HEK293 (cell line): Measurements from ENCODE around the gene APEX1.
"Not testable (repeated sequence)": the region's sequence is repeated elsewhere in the genome, so short reads cannot be mapped to it uniquely, and the experiment has no call there.

Source experiments
- CTCF ChIA-PET: fragments of 350-600 bp; formaldehyde crosslinking; extraction: SDS; loops from one replicate; lab custom pipeline; 2021; ENCODE audit warnings: antibody characterized with exemption; lab: Yijun Ruan, JAX
- POLR2A ChIA-PET: fragments of 300-600 bp; formaldehyde crosslinking; extraction: SDS; loops from one replicate; lab custom pipeline; 2020; ENCODE audit warnings: antibody characterized with exemption, inconsistent platforms; lab: Yijun Ruan, JAX
- H3K27ac ChIP-seq: fragments of 200-500 bp; sonication (Bioruptor generic); 2 replicates; pipeline ENCODE4 v1.5.1; 2014; ENCODE audit warnings: low read depth, low read length, control low read depth, inconsistent platforms; ENCODE audit errors: extremely low read depth
- H3K36me3 ChIP-seq, 2 experiments: fragments of 200-500 bp in 1 of 2; sonication (Bioruptor generic) in 1 of 2; 1 replicate in 1 of 2; 2 replicates in 1 of 2; pipeline ENCODE4 v1.5.1; 2014 to 2017; ENCODE audit warnings: inconsistent platforms in 2 of 2, low read length in 2 of 2; ENCODE audit not compliant: control insufficient read depth in 2 of 2, insufficient read depth in 1 of 2
- H3K4me1 ChIP-seq: fragments of 200-500 bp; sonication (Bioruptor generic); 2 replicates; pipeline ENCODE4 v1.5.1; 2014; ENCODE audit warnings: mild to moderate bottlenecking, low read length, inconsistent platforms; ENCODE audit not compliant: control insufficient read depth, insufficient read depth
- H3K4me3 ChIP-seq: 2 replicates; pipeline ENCODE4 v1.5.1; 2011; ENCODE audit warnings: low read depth, mild to moderate bottlenecking, control low read depth, low read length, moderate library complexity
- H3K9me3 ChIP-seq: fragments of 200-500 bp; sonication (Bioruptor generic); 2 replicates; pipeline ENCODE4 v1.5.1; 2014; ENCODE audit warnings: low read depth, low read length, inconsistent platforms; ENCODE audit not compliant: control insufficient read depth, insufficient read depth
- EGR2 ChIP-seq: fragments of 450-650 bp; formaldehyde crosslinking; IDR thresholded peaks from 2 replicates; pipeline ENCODE4 v1.5.1; 2016; ENCODE audit warnings: low read depth, missing biosample characterization, missing genetic modification characterization
- FEZF1 ChIP-seq: fragments of 450-650 bp; formaldehyde crosslinking; IDR thresholded peaks from 2 replicates; pipeline ENCODE4 v1.5.1; 2016; ENCODE audit warnings: missing biosample characterization, missing genetic modification characterization
- HOXD13 ChIP-seq: sonication (generic); formaldehyde crosslinking; IDR thresholded peaks from 2 replicates; pipeline ENCODE4 v1.8.0; 2022; ENCODE audit warnings: missing genetic modification reagents, borderline replicate concordance
- RBAK ChIP-seq: fragments of 450-650 bp; formaldehyde crosslinking; IDR thresholded peaks from 2 replicates; pipeline ENCODE4 v1.5.1; 2016; ENCODE audit warnings: missing biosample characterization, missing genetic modification characterization
- SCRT1 ChIP-seq: fragments of 450-650 bp; formaldehyde crosslinking; IDR thresholded peaks from 2 replicates; pipeline ENCODE4 v1.5.1; 2016; ENCODE audit warnings: missing biosample characterization, missing genetic modification characterization, borderline replicate concordance
- SETDB1 ChIP-seq: IDR thresholded peaks from one replicate; pipeline ENCODE4 v1.6.1; 2017; ENCODE audit warnings: mild to moderate bottlenecking, low read length, moderate library complexity, mixed read lengths; ENCODE audit not compliant: insufficient read length
- SP3 ChIP-seq: fragments of 450-650 bp; formaldehyde crosslinking; IDR thresholded peaks from 2 replicates; pipeline ENCODE4 v1.5.1; 2016; ENCODE audit warnings: missing biosample characterization, missing genetic modification characterization
- YY1 ChIP-seq: fragments of 450-650 bp; formaldehyde crosslinking; IDR thresholded peaks from 2 replicates; pipeline ENCODE4 v1.5.1; 2018; ENCODE audit warnings: missing biosample characterization, missing genetic modification characterization
- ZBTB1 ChIP-seq: fragments of 450-650 bp; formaldehyde crosslinking; IDR thresholded peaks from 2 replicates; pipeline ENCODE4 v1.5.1; 2016; ENCODE audit warnings: missing biosample characterization, missing genetic modification characterization
- ZFHX2 ChIP-seq: fragments of 450-650 bp; formaldehyde crosslinking; conservative IDR thresholded peaks from 2 replicates; pipeline ENCODE4 v1.5.1; 2016; ENCODE audit warnings: missing biosample characterization, missing genetic modification characterization
- ZNF169 ChIP-seq: fragments of 450-650 bp; formaldehyde crosslinking; IDR thresholded peaks from 2 replicates; pipeline ENCODE4 v1.5.1; 2016; ENCODE audit warnings: missing biosample characterization, missing genetic modification characterization
- ZNF335 ChIP-seq: fragments of 450-650 bp; formaldehyde crosslinking; conservative IDR thresholded peaks from 2 replicates; pipeline ENCODE4 v1.5.1; 2016; ENCODE audit warnings: missing biosample characterization, missing genetic modification characterization
- ZNF416 ChIP-seq: fragments of 450-650 bp; formaldehyde crosslinking; IDR thresholded peaks from 2 replicates; pipeline ENCODE4 v1.5.1; 2016; ENCODE audit warnings: missing biosample characterization, missing genetic modification characterization
- ZNF426 ChIP-seq: fragments of 450-650 bp; formaldehyde crosslinking; IDR thresholded peaks from 2 replicates; pipeline ENCODE4 v1.5.1; 2017; ENCODE audit warnings: missing biosample characterization, missing genetic modification characterization, mild to moderate bottlenecking, inconsistent platforms, moderate library complexity
- ZNF521 ChIP-seq: fragments of 450-650 bp; formaldehyde crosslinking; IDR thresholded peaks from 2 replicates; pipeline ENCODE4 v1.5.1; 2017; ENCODE audit warnings: missing biosample characterization, mild to moderate bottlenecking, missing genetic modification characterization
- ZNF529 ChIP-seq: fragments of 450-650 bp; formaldehyde crosslinking; IDR thresholded peaks from 2 replicates; pipeline ENCODE4 v1.5.1; 2017; ENCODE audit warnings: missing genetic modification characterization, missing biosample characterization; ENCODE audit not compliant: insufficient replicate concordance
- TF ChIP-seq, protein P1 (sequence below): fragments of 450-650 bp; formaldehyde crosslinking; IDR thresholded peaks from 2 replicates; pipeline ENCODE4 v1.5.1; 2017; ENCODE audit warnings: missing biosample characterization, missing genetic modification characterization
- TF ChIP-seq, protein P2 (sequence below): fragments of 450-650 bp; formaldehyde crosslinking; IDR thresholded peaks from 2 replicates; pipeline ENCODE4 v1.5.1; 2016; ENCODE audit warnings: missing biosample characterization, missing genetic modification characterization
- TF ChIP-seq, protein P3 (sequence below): fragments of 450-650 bp; formaldehyde crosslinking; IDR thresholded peaks from 2 replicates; pipeline ENCODE4 v1.5.1; 2016; ENCODE audit warnings: missing biosample characterization, missing genetic modification characterization

Gene APEX1

DNA sequence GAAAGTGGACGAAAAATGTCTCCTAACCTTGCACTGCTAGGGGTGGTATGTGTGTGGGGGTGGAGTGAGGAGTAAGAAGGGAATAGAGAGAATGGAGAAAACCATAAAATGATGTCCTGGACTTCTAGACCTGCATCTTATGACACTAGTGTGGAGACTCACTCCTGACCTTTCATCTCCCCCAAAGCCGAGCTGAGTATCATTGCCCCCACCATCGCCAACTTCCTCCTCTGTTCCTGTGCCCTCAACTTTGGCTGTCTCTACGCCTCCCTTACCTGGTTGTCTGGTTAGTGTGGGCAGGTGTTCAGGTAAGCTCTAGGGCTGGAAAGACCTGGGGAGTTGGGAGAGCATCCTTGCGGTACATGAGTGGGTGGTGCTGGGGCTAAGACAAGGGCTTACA is 14.6 kb upstream of the APEX1 start:
- Histone ChIP-seq H3K4me1 (no peaks in the 10 kb centered on the region), H3K27ac (no peak overlapping the region), H3K9me3 (no peaks in the 10 kb centered on the region), H3K36me3 (peaks cover 0 to 13% of the 10 kb centered on the region in 2 experiments; a peak in 2 of 3 replicates), H3K4me3 (no peak overlapping the region)
- TF ChIP-seq ZNF335 (tag by site-specific recombination) = no peak
- no peak for TF ChIP-seq ZFHX2
- TF ChIP-seq ZNF426 (tag by site-specific recombination) = no peak
- POLR2A ChIA-PET = interaction anchor here (1.0 kb wide), 1 partner anchor 29 kb away, joined by 3 read pairs; no protein-coding TSS in a partner anchor
- CTCF ChIA-PET = interaction anchor here (0.7 kb wide), 1 partner anchor 26 kb away, joined by 3 read pairs; no protein-coding TSS in a partner anchor

DNA sequence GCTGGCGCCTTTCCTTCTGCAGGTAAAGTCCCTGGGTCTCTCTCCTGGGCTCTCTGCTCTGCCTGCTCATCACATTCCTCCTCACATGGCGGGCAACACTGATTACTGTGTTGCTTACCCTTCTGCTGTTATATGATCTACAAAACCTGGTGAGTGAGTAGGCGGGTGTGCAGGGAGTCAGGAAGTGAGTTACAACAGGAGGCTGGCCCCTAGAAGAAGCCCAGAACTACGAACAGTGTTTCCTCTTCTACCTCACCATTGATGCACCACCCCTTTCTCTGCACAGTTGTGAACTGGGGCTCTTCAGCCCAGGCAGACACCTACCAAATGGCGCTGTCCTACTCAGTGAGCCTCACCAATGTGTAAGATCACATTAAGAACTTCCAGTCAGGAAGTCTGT is 14.1 kb upstream of the APEX1 start:
- ChIA-PET CTCF (interaction anchor here (0.7 kb wide), 1 partner anchor 26 kb away, joined by 3 read pairs; no protein-coding TSS in a partner anchor), POLR2A (interaction anchor here (1.0 kb wide), 1 partner anchor 29 kb away, joined by 3 read pairs; no protein-coding TSS in a partner anchor)
- H3K4me1 ChIP-seq = no peaks in the 10 kb centered on the region
- H3K4me3 ChIP-seq = no peak overlapping the region
- H3K9me3 ChIP-seq = no peaks in the 10 kb centered on the region
- TF ChIP-seq ZFHX2 = peak; percentile 29; the same call in 1 of the 2 replicates
- TF ChIP-seq HOXD13 (CRISPR knock-in tag) = no peak
- TF ChIP-seq EGR2 (tag by site-specific recombination) = no peak; the same call in 1 of the 2 replicates
- no peak overlapping the region for H3K27ac ChIP-seq
- peaks cover 3 to 17% of the 10 kb centered on the region in 2 experiments; a peak in 2 of 3 replicates for H3K36me3 ChIP-seq

DNA sequence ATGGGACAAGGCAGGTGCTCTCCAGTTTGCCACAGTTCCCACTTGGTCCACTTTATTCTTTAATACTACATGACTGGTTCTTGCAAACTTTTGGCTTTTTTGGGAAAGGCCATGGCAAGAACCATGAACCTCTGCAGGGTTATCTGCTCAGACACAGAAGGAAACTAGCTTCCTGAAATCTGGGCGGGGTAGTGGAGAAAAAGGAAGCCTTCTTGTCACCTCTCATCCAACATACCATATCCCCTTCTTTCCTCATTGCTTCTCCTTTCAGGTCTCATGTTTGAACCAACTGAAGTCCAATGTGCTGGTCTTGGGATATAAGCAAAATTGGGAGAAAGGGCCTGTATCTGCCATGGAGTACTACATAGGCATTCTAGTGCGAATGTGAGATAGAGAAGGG is 13.6 kb upstream of the APEX1 start:
- TF ChIP-seq ZNF416 (tag by site-specific recombination) (no peak), SCRT1 (tag by site-specific recombination) (no peak), ZNF169 (no peak), HOXD13 (CRISPR knock-in tag) (no peak), SETDB1 (no peak), ZNF529 (tag by site-specific recombination) (no peak), ZNF521 (tag by site-specific recombination) (no peak), RBAK (tag by site-specific recombination) (no peak), SP3 (no peak), YY1 (no peak), FEZF1 (tag by site-specific recombination) (no peak), ZBTB1 (tag by site-specific recombination) (no peak)
- TF ChIP-seq, protein P1, sequence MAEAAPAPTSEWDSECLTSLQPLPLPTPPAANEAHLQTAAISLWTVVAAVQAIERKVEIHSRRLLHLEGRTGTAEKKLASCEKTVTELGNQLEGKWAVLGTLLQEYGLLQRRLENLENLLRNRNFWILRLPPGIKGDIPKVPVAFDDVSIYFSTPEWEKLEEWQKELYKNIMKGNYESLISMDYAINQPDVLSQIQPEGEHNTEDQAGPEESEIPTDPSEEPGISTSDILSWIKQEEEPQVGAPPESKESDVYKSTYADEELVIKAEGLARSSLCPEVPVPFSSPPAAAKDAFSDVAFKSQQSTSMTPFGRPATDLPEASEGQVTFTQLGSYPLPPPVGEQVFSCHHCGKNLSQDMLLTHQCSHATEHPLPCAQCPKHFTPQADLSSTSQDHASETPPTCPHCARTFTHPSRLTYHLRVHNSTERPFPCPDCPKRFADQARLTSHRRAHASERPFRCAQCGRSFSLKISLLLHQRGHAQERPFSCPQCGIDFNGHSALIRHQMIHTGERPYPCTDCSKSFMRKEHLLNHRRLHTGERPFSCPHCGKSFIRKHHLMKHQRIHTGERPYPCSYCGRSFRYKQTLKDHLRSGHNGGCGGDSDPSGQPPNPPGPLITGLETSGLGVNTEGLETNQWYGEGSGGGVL (tag by site-specific recombination) = no peak
- TF ChIP-seq, protein P2, sequence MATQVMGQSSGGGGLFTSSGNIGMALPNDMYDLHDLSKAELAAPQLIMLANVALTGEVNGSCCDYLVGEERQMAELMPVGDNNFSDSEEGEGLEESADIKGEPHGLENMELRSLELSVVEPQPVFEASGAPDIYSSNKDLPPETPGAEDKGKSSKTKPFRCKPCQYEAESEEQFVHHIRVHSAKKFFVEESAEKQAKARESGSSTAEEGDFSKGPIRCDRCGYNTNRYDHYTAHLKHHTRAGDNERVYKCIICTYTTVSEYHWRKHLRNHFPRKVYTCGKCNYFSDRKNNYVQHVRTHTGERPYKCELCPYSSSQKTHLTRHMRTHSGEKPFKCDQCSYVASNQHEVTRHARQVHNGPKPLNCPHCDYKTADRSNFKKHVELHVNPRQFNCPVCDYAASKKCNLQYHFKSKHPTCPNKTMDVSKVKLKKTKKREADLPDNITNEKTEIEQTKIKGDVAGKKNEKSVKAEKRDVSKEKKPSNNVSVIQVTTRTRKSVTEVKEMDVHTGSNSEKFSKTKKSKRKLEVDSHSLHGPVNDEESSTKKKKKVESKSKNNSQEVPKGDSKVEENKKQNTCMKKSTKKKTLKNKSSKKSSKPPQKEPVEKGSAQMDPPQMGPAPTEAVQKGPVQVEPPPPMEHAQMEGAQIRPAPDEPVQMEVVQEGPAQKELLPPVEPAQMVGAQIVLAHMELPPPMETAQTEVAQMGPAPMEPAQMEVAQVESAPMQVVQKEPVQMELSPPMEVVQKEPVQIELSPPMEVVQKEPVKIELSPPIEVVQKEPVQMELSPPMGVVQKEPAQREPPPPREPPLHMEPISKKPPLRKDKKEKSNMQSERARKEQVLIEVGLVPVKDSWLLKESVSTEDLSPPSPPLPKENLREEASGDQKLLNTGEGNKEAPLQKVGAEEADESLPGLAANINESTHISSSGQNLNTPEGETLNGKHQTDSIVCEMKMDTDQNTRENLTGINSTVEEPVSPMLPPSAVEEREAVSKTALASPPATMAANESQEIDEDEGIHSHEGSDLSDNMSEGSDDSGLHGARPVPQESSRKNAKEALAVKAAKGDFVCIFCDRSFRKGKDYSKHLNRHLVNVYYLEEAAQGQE = no peak
- TF ChIP-seq, protein P3, sequence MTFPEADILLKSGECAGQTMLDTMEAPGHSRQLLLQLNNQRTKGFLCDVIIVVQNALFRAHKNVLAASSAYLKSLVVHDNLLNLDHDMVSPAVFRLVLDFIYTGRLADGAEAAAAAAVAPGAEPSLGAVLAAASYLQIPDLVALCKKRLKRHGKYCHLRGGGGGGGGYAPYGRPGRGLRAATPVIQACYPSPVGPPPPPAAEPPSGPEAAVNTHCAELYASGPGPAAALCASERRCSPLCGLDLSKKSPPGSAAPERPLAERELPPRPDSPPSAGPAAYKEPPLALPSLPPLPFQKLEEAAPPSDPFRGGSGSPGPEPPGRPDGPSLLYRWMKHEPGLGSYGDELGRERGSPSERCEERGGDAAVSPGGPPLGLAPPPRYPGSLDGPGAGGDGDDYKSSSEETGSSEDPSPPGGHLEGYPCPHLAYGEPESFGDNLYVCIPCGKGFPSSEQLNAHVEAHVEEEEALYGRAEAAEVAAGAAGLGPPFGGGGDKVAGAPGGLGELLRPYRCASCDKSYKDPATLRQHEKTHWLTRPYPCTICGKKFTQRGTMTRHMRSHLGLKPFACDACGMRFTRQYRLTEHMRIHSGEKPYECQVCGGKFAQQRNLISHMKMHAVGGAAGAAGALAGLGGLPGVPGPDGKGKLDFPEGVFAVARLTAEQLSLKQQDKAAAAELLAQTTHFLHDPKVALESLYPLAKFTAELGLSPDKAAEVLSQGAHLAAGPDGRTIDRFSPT (tag by site-specific recombination) = no peak
- TF ChIP-seq, all 188 proteins: peak for 0
- H3K36me3 ChIP-seq = peaks cover 9 to 23% of the 10 kb centered on the region in 2 experiments; a peak in 2 of 3 replicates
- H3K4me3 ChIP-seq = no peak overlapping the region
- ChIA-PET CTCF (interaction anchor here (0.8 to 1.3 kb wide), 3 partner anchors 13 to 28 kb away, joined by 3 to 4 read pairs (median 3); partner anchors contain the start of gene OSGEP), POLR2A (interaction anchor here (1.0 kb wide), 1 partner anchor 28 kb away, joined by 3 read pairs; no protein-coding TSS in a partner anchor)
- no peak overlapping the region for H3K27ac ChIP-seq
- no peaks in the 10 kb centered on the region for H3K9me3 ChIP-seq
- no peaks in the 10 kb centered on the region for H3K4me1 ChIP-seq

DNA sequence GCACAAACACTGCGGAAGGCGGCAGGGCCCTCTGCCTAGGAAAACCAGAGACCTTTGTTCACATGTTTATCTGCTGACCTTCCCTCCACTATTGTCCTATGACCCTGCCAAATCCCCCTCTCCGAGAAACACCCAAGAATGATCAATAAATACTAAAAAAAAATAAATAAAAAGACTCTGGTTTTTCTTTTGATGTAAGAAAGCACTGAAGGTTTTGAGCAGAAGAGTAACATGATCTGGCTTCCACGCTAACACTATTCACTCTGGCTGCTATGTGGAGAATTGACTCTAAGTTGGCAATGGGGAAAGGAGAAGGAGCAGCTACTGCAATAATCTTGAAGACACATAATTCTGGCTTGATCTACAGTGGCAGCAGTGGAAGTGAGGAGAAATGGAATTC is 11.4 kb upstream of the APEX1 start:
- H3K36me3 ChIP-seq = peaks cover 25 to 45% of the 10 kb centered on the region in 2 experiments
- not testable (repeated sequence) for H3K4me3 ChIP-seq, H3K27ac ChIP-seq, H3K4me1 ChIP-seq, H3K9me3 ChIP-seq
- ChIA-PET CTCF (interaction anchor here (0.7 to 1.5 kb wide), 3 partner anchors 7 to 28 kb away, joined by 3 to 4 read pairs (median 3); partner anchors contain the start of genes APEX1 and OSGEP), POLR2A (interaction anchor here (0.6 to 1.6 kb wide), 2 partner anchors 30 to 41 kb away, joined by 4 to 5 read pairs; partner anchors contain the start of gene TEP1)
